ENCODE measurements around the gene SLC23A2. TPM values are rescaled to one million over a fixed set of nuclear protein-coding genes. Genes with fewer than 3 reads are reported as not detected.

SLC23A2 gene
- polyA plus RNA-seq, 1 of the 3 experiments (the other 2 are of a cell fraction): 14.0 TPM

DNA sequence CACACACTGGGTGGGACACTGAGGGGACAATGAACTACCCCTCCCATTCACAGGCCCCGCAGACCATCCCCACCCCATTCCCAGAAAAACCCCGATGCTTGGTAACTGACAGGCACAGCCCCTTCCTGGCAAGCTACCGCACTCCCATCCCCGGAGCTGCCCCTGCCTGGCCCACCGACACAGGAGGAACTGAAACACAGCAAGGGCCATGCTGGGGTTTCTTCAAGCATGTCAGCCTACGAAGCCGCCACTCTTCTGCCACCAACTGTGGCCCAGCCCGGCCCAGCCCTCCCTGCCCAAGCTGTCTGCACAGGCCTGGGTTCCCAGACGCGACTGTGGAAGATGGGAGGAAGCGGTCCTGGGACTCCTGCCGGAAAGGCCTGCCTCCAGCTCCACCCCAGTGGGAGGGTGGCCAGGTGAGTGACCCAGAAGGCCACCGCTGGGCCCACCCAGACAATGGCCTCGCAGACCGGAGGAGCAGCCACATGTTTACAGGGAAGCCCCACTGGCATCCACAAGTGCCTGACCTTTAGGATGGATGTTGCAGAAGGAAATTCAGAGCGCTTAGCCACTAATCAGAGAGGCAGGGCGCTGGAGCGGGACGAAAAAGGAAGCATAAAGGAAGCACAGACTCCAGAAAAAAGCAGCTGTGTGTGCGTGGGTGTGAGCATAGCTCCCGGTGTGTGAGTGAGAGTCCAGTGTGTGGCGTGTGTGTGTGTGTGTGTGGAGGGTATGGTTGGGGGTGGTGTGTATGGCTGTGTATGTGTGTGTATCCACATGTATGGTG is 188.0 kb downstream of the SLC23A2 start:
- 88% methylated on average over 17 of the region's 22 CpGs for WGBS (ENCODE audit: low lambda C conversion rate)
- ChIA-PET CTCF (interaction anchor here (1.0 to 1.1 kb wide), 2 partner anchors 74 to 137 kb away, joined by 3 read pairs; no protein-coding TSS in a partner anchor), POLR2A (no interaction called here)
- H3K27me3 ChIP-seq (ENCODE audit: insufficient read depth): no peaks in the 10 kb centered on the region
- no peak overlapping the region for H3K27ac ChIP-seq (ENCODE audit: low read depth in 2 of 2, low read length in 1 of 2)
- no peak overlapping the region for H2AFZ ChIP-seq (ENCODE audit: low read depth)
- H4K20me1 ChIP-seq (ENCODE audit: insufficient read depth): no peaks in the 10 kb centered on the region
- H3K4me2 ChIP-seq: no peak overlapping the region
- no peaks in the 10 kb centered on the region for H3K4me1 ChIP-seq (ENCODE audit: control insufficient read depth in 1 of 2, insufficient read depth in 2 of 2, low read depth in 1 of 2, low read length in 1 of 2)
- H3K9ac ChIP-seq: no peak overlapping the region
- no peaks in the 10 kb centered on the region for H3K79me2 ChIP-seq (ENCODE audit: insufficient read depth)
- TF ChIP-seq, protein P1, sequence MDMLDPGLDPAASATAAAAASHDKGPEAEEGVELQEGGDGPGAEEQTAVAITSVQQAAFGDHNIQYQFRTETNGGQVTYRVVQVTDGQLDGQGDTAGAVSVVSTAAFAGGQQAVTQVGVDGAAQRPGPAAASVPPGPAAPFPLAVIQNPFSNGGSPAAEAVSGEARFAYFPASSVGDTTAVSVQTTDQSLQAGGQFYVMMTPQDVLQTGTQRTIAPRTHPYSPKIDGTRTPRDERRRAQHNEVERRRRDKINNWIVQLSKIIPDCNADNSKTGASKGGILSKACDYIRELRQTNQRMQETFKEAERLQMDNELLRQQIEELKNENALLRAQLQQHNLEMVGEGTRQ (IDR thresholded peaks at IDR 0.05; ENCODE audit: borderline replicate concordance, low read depth, low read length): no peak
- TF ChIP-seq EZH2phosphoT487 (IDR thresholded peaks at IDR 0.05; ENCODE audit: borderline replicate concordance, low read depth): no peak
- no peak for DNase-seq
- no peak overlapping the region for H3K4me3 ChIP-seq (ENCODE audit: low read depth in 2 of 2, low read length in 1 of 2)
- no peaks in the 10 kb centered on the region for H3K36me3 ChIP-seq (replicated peaks in 1 of 2; ENCODE audit: control insufficient read depth in 1 of 2, insufficient read depth in 2 of 2, low read length in 1 of 2)
- H3K9me3 ChIP-seq: no peaks in the 10 kb centered on the region
- no peaks in the 10 kb centered on the region for H3F3A ChIP-seq (replicated peaks; ENCODE audit: insufficient read depth)
- no peaks in the 10 kb centered on the region for H3K9me2 ChIP-seq

DNA sequence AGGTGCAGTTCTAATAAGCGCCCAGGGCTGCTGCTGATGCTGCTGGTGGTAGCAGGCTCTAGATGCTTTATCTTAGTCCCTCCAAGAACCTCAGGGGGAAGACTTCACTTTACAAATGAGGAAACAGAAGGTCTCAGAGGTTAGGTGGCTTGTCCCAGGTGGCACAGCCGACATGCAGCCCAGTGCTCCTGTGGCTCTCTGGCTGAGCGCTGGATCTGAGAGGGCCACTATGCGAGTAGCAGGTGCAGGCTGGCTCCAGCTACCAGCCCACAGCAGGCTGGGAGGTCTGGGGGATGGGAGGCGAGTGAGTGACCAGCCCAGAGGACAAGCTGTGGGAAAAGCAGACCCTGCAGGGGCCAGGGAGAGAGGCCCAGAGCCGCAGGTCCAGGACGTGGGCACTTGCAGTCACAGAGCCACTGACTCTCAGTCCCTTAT is 188.7 kb downstream of the SLC23A2 start:
- POLR2A ChIA-PET: no interaction called here
- Histone ChIP-seq H3F3A (replicated peaks; ENCODE audit: insufficient read depth) (no peaks in the 10 kb centered on the region), H3K4me3 (ENCODE audit: low read depth in 2 of 2, low read length in 1 of 2) (no peak overlapping the region), H3K4me1 (ENCODE audit: control insufficient read depth in 1 of 2, insufficient read depth in 2 of 2, low read depth in 1 of 2, low read length in 1 of 2) (no peaks in the 10 kb centered on the region), H3K4me2 (no peak overlapping the region), H3K36me3 (replicated peaks in 1 of 2; ENCODE audit: control insufficient read depth in 1 of 2, insufficient read depth in 2 of 2, low read length in 1 of 2) (no peaks in the 10 kb centered on the region), H4K20me1 (ENCODE audit: insufficient read depth) (no peaks in the 10 kb centered on the region), H3K79me2 (ENCODE audit: insufficient read depth) (no peaks in the 10 kb centered on the region), H2AFZ (ENCODE audit: low read depth) (no peak overlapping the region), H3K9ac (no peak overlapping the region), H3K9me3 (no peaks in the 10 kb centered on the region), H3K27me3 (ENCODE audit: insufficient read depth) (no peaks in the 10 kb centered on the region), H3K9me2 (no peaks in the 10 kb centered on the region), H3K27ac (ENCODE audit: low read depth in 2 of 2, low read length in 1 of 2) (no peak overlapping the region)
- WGBS (ENCODE audit: low lambda C conversion rate): 63% methylated on average over 4 of the region's 7 CpGs
- CTCF ChIA-PET: interaction anchor here (0.6 to 1.1 kb wide), 2 partner anchors 16 to 74 kb away, joined by 3 read pairs; no protein-coding TSS in a partner anchor
- no peak for DNase-seq
- no peak for TF ChIP-seq MEF2A (IDR thresholded peaks at IDR 0.05; ENCODE audit: borderline replicate concordance, low read depth)
- TF ChIP-seq, protein P2, sequence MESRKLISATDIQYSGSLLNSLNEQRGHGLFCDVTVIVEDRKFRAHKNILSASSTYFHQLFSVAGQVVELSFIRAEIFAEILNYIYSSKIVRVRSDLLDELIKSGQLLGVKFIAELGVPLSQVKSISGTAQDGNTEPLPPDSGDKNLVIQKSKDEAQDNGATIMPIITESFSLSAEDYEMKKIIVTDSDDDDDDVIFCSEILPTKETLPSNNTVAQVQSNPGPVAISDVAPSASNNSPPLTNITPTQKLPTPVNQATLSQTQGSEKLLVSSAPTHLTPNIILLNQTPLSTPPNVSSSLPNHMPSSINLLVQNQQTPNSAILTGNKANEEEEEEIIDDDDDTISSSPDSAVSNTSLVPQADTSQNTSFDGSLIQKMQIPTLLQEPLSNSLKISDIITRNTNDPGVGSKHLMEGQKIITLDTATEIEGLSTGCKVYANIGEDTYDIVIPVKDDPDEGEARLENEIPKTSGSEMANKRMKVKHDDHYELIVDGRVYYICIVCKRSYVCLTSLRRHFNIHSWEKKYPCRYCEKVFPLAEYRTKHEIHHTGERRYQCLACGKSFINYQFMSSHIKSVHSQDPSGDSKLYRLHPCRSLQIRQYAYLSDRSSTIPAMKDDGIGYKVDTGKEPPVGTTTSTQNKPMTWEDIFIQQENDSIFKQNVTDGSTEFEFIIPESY (IDR thresholded peaks at IDR 0.05; ENCODE audit: borderline replicate concordance, low read depth): no peak
- no peak for TF ChIP-seq POLR2AphosphoS5 (IDR thresholded peaks at IDR 0.05; ENCODE audit: low read depth, low read length)
- TF ChIP-seq, protein P3, sequence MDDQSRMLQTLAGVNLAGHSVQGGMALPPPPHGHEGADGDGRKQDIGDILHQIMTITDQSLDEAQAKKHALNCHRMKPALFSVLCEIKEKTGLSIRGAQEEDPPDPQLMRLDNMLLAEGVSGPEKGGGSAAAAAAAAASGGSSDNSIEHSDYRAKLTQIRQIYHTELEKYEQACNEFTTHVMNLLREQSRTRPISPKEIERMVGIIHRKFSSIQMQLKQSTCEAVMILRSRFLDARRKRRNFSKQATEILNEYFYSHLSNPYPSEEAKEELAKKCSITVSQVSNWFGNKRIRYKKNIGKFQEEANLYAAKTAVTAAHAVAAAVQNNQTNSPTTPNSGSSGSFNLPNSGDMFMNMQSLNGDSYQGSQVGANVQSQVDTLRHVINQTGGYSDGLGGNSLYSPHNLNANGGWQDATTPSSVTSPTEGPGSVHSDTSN (IDR thresholded peaks at IDR 0.05): no peak
- TF ChIP-seq TEAD4 (IDR thresholded peaks at IDR 0.05; ENCODE audit: borderline replicate concordance, insufficient read depth): no peak
- TF ChIP-seq GABPA (IDR thresholded peaks at IDR 0.05; ENCODE audit: low read depth): no peak
- TF ChIP-seq CHD2 (IDR thresholded peaks at IDR 0.05; ENCODE audit: low read length, partially characterized antibody): no peak
- no peak for TF ChIP-seq JUND (IDR thresholded peaks at IDR 0.05)
- no peak for TF ChIP-seq EZH2phosphoT487 (IDR thresholded peaks at IDR 0.05; ENCODE audit: borderline replicate concordance, low read depth)
- TF ChIP-seq, protein P1 (IDR thresholded peaks at IDR 0.05; ENCODE audit: borderline replicate concordance, low read depth, low read length): no peak
- no peak for TF ChIP-seq TCF12 (IDR thresholded peaks at IDR 0.05)
- TF ChIP-seq RAD21 (IDR thresholded peaks at IDR 0.05; ENCODE audit: low read length): no peak
- TF ChIP-seq, protein P4, sequence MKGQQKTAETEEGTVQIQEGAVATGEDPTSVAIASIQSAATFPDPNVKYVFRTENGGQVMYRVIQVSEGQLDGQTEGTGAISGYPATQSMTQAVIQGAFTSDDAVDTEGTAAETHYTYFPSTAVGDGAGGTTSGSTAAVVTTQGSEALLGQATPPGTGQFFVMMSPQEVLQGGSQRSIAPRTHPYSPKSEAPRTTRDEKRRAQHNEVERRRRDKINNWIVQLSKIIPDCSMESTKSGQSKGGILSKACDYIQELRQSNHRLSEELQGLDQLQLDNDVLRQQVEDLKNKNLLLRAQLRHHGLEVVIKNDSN (IDR thresholded peaks at IDR 0.05; ENCODE audit: borderline replicate concordance, low read depth): no peak
- TF ChIP-seq FOXJ3 (CRISPR knock-in tag; IDR thresholded peaks at IDR 0.05): no peak
